Glomerular visceral epithelial cell (primary cell): Measurements from ENCODE around the gene CPA2.
A peak's percentile ranks its signal among the peaks of the same experiment; 100 is the strongest.

ENCODE experiments used
- DNase-seq: peaks from one replicate; pipeline ENCODE4 v3.0.0-alpha.2; 2016; ENCODE audit errors: extremely low spot score

Gene CPA2

DNA sequence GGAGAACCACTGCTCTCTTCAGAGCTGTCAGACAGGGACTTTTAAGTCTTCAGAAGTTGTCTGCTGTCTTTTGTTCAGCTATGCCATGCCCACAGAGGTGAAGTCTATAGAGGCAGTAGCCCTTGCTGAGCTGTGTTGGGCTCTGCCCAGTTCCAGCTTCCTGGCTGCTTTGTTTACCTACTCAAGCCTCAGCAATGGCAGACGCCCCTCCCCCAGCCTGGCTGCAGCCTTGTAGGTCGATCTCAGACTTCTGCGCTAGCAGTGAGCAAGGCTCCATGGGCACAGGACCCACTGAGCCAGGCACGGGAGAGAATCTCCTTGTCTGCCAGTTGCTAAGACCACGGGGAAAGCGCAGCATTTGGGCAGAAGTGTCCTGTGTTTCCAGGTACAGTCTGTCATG, 12.1 kb upstream of the CPA2 start:
- DNase-seq: no peak

DNA sequence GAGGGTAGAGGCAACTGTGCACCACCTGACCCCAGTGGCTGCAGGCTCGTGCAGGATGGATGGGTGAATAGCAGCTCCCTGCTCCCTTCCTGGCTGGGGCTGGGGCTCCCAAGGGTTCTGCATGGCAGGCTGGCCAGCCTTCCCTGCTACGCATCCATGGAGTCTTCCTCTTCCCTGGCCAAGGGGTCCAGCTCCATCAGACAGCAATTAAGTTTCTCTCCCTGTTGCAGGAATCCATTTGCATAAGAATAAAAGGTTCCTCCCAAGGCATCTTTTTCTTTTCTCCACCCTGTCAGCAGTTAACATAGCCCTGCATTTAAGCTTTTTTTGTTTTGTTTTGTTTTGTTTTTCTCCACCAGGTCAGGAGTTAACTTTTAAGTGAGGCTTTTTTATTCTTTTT, 10.0 kb upstream of the CPA2 start:
- DNase-seq: no peak

DNA sequence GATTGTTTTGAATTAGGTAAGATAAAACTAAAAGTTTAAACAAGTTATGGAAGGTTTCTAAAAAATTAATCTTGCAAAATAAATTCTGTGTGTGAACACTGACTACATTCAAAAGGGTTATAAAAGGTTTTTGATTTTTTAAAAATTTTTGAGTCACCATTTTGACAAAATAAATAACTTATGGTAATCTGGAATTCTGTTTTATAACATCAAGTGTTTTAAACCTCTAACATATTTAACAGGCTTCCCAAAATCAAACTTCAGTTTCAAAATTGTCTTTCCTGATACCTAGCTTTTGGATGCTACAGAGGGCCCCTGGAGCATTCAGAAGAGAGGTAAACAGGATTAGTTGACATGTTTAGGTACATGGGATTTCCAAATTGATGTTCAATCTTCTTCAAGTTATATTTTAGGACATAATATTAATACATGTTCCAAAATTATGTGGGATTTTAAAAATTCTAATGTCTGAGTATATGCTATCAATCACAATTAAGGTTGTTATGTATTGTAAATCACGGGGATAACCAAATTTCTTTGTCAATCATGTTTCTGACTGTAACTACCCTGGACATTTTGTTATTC, 8.1 kb upstream of the CPA2 start:
- no peak for DNase-seq

GRCh38 chr7:130262448-130262847, 4.2 kb upstream of the CPA2 start:
- DNase-seq: no peak

GRCh38 chr7:130263130-130263529, 3.5 kb upstream of the CPA2 start:
- DNase-seq: no peak

GRCh38 chr7:130266961-130267321, 278 bp downstream of the CPA2 start:
- DNase-seq: no peak

- DNase-seq: no peak
Measured at GRCh38 chr7:130268463-130269317, 2.0 kb downstream of the CPA2 start.

DNA sequence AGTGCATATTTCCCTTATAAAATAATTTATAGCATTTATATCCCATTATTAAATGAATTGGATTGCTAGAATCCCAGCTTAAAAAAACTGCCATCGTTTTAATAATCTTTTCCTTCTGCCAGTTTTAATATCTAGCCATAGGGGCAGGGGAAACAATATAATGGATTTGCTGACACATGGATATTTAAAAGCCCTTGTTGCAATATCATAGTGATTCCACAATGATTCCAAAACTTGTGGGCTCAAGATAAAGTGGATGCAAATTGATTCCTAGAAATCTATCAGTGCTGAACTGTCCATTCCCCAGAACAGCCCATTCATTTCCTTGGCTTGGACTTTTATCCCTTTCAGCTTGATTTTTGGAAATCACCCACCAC, 2.6 kb downstream of the CPA2 start:
- no peak for DNase-seq

GRCh38 chr7:130270947-130271800, 4.5 kb downstream of the CPA2 start:
- no peak for DNase-seq

GRCh38 chr7:130272381-130273080, 5.9 kb downstream of the CPA2 start:
- no peak for DNase-seq

- DNase-seq: no peak
Measured at GRCh38 chr7:130273081-130273932, 6.6 kb downstream of the CPA2 start.

- DNase-seq: no peak
Measured at GRCh38 chr7:130273933-130274255, 7.2 kb downstream of the CPA2 start.

DNA sequence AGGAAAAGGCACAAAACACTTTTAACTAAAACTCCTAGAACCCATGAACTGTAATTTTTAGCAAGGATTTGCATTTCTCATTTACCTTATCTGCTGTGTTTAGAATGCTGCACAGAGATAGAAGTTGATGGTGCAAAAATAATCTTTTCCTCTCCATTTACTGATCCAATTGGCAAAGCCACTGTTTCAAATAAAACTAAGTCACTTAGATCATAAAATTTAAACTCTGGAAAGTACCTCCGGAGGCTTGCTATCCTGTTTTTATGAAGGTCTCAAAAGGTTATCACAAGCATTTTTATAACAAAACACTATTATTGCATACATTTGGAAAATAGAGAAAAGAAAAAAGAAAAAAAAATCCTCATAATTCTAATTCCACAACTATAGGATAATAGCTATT, 7.6 kb downstream of the CPA2 start:
- no peak for DNase-seq

DNA sequence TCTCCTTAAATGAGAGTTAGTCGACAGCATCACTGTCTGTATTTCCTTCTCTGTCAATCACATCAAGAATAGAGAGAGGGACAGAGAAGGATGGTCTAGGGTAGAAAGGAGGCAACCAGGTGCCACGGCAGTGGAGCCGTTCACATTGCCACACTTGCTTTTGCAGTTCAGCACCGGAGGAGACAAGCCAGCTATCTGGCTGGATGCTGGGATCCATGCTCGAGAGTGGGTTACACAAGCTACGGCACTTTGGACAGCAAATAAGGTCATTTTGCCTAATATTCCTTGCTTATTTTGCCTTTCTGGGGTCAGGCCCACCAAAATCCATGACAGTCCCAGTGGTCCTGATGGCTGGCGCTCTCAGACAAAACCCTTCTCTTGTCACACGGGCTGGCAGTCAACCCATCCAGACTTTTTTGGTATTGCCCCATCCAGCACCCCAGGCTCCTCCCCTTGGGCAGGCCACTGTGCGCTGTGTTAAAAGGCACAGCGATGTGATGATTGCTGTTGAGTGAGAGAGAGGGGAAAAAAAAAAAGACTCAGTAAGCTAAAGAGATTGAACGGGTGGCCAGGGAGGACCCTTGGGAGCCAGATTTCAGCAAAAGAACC, 8.4 kb downstream of the CPA2 start:
- DNase-seq: no peak

DNA sequence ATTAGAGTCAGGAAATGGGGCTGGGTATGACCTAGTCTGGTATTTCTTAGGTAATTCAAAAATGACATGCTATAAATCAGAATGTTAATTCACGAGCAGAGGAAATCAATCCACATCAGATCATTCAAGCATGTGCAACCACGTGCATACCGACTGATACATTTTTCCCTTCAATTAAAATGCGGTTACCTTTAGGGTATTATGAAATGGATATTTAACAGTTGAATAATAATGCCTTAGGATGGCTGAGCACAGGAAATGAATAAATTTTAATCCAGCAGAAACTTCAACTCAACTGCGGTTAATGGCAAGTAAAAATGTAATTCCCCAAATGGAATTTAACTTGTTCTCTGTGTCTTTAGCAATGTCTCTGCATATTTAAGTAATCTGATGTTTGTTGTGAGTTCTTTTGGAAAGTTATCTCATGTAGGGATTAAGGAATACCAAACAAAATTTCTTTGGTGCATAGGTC, 9.2 kb downstream of the CPA2 start:
- DNase-seq: no peak

GRCh38 chr7:130276796-130277762, 10.4 kb downstream of the CPA2 start:
- no peak for DNase-seq

- DNase-seq: peak; percentile 38
Measured at GRCh38 chr7:130277763-130278643, 11.3 kb downstream of the CPA2 start.

- DNase-seq: peak; percentile 49
Measured at GRCh38 chr7:130278860-130279259, 12.2 kb downstream of the CPA2 start.

GRCh38 chr7:130279286-130279685, 12.6 kb downstream of the CPA2 start:
- no peak for DNase-seq
